ENCODE measurements around the gene TTLL11.
A peak's percentile ranks its signal among the peaks of the same experiment; 100 is the strongest.

The TTLL11 gene

DNA sequence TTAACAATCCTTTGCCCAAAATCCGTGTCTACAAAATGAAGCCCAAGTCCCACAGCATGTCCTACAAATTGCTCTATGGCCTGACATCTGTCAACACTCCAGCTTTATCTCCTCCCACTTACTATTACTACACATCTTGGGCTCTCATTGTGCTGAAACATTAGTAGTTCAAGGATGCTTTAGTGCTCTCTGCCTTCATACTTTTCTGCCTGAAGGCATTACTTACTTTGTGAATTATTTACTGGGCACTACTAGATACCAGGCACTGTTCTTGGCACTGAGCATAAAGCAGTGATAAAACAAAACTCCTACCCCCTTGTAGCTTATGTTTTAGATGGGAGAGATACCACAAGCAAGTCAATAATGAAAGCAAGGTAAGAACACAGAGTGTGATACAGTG is 113.4 kb downstream of the TTLL11 start:
- Mint-ChIP-seq H3K27me3 (no peaks in the 10 kb centered on the region), H3K4me1 (no peaks in the 10 kb centered on the region), H3K9me3 (peaks cover 11% of the 10 kb centered on the region), H3K36me3 (peaks cover 26% of the 10 kb centered on the region), H3K4me3 (no peak overlapping the region), H3K27ac (no peak overlapping the region)
- no peak for ATAC-seq

GRCh38 chr9:121976751-121977150 is 116.4 kb downstream of the TTLL11 start:
- ATAC-seq = no peak
- peaks cover 14% of the 10 kb centered on the region for H3K4me1 Mint-ChIP-seq
- H3K27ac Mint-ChIP-seq = no peak overlapping the region
- H3K9me3 Mint-ChIP-seq = peaks cover 6% of the 10 kb centered on the region
- peaks cover 16% of the 10 kb centered on the region for H3K36me3 Mint-ChIP-seq
- no peaks in the 10 kb centered on the region for H3K27me3 Mint-ChIP-seq
- H3K4me3 Mint-ChIP-seq = no peak overlapping the region

- H3K9me3 Mint-ChIP-seq = peaks cover 2% of the 10 kb centered on the region
- no peak for ATAC-seq
- peaks cover 11% of the 10 kb centered on the region for H3K36me3 Mint-ChIP-seq
- H3K4me1 Mint-ChIP-seq = peaks cover 14% of the 10 kb centered on the region
- no peak overlapping the region for H3K27ac Mint-ChIP-seq
- no peaks in the 10 kb centered on the region for H3K27me3 Mint-ChIP-seq
- H3K4me3 Mint-ChIP-seq = no peak overlapping the region
Measured at GRCh38 chr9:121975801-121976277, 117.3 kb downstream of the TTLL11 start.

DNA sequence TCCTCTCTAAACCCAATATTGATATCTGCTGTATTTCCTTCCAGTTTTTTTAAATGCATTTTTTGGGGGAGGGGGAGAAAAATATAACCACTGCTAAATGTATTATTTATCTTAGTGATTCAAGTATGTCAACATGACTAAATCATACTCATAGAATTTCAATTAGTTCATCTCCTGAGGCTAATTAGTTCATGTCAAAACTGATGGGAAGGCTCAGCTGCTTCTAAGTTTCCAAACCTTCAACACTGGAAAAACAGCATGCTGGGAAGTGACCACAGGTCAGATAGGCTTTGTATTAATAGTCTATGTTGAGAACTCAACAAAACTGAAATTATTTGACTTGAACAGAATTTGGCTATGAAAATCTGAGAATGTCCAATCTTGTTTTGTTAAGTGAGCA is 118.7 kb downstream of the TTLL11 start:
- Mint-ChIP-seq H3K9me3 (no peaks in the 10 kb centered on the region), H3K4me1 (peaks cover 14% of the 10 kb centered on the region), H3K27ac (no peak overlapping the region), H3K4me3 (no peak overlapping the region), H3K27me3 (no peaks in the 10 kb centered on the region), H3K36me3 (peaks cover 12% of the 10 kb centered on the region)
- ATAC-seq = no peak

GRCh38 chr9:121972501-121972981 is 120.6 kb downstream of the TTLL11 start:
- peak; percentile 91 for ATAC-seq
- no peaks in the 10 kb centered on the region for H3K27me3 Mint-ChIP-seq
- no peak overlapping the region for H3K27ac Mint-ChIP-seq
- H3K4me3 Mint-ChIP-seq = no peak overlapping the region
- H3K9me3 Mint-ChIP-seq = no peaks in the 10 kb centered on the region
- H3K4me1 Mint-ChIP-seq = peaks cover 14% of the 10 kb centered on the region
- peaks cover 12% of the 10 kb centered on the region for H3K36me3 Mint-ChIP-seq

- H3K9me3 Mint-ChIP-seq = peaks cover 2% of the 10 kb centered on the region
- H3K36me3 Mint-ChIP-seq = peaks cover 17% of the 10 kb centered on the region
- no peak overlapping the region for H3K4me3 Mint-ChIP-seq
- H3K27me3 Mint-ChIP-seq = no peaks in the 10 kb centered on the region
- H3K27ac Mint-ChIP-seq = no peak overlapping the region
- peaks cover 12% of the 10 kb centered on the region for H3K4me1 Mint-ChIP-seq
- no peak for ATAC-seq
Measured at GRCh38 chr9:121968056-121968455, 125.1 kb downstream of the TTLL11 start.

DNA sequence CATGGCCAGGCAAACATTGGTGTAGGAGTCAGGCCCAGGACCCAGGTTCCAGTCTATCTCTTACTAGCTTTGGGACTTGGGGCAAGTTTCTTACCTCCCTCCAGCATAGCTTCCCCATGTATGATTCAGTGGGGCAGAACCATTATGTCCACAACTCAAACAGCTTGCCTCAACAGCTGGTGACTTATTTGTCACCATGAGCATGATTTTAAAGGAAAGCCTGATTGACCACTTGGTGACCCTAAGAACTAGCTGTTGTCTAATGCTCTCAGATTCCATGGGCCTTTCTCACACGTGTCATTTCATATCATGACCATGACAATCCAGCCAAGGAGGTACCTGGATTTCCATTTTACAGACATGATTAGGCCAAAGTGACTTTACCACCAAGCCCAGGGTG is 126.4 kb downstream of the TTLL11 start:
- Mint-ChIP-seq H3K4me1 (peaks cover 6% of the 10 kb centered on the region), H3K4me3 (no peak overlapping the region), H3K36me3 (peaks cover 14% of the 10 kb centered on the region), H3K9me3 (peaks cover 2% of the 10 kb centered on the region), H3K27ac (no peak overlapping the region), H3K27me3 (no peaks in the 10 kb centered on the region)
- ATAC-seq = no peak

DNA sequence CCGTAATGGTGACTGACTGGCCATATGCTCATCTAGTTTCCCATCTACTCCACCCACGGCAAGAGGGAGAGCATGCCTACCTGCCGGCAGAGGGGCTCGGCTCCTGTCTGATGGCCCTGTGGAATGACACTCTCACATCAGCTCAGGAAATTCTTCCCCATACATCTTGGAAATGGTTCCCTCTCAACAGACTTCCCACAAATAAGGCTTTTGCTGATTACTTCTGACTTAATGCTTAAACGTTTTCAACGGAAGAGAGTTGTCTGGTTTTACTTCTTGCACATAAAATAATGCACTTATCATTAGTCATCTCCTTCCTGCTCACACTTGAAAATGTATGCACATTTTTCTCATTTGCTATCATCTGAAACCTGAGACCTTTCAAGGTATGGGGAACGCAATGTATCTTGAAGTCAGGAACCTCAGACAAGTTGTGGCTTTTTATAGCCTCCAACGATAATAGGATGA is 129.5 kb downstream of the TTLL11 start:
- no peaks in the 10 kb centered on the region for H3K27me3 Mint-ChIP-seq
- H3K4me3 Mint-ChIP-seq = no peak overlapping the region
- H3K4me1 Mint-ChIP-seq = peaks cover 6% of the 10 kb centered on the region
- H3K9me3 Mint-ChIP-seq = peaks cover 5% of the 10 kb centered on the region
- H3K27ac Mint-ChIP-seq = no peak overlapping the region
- H3K36me3 Mint-ChIP-seq = peaks cover 9% of the 10 kb centered on the region
- no peak for ATAC-seq

DNA sequence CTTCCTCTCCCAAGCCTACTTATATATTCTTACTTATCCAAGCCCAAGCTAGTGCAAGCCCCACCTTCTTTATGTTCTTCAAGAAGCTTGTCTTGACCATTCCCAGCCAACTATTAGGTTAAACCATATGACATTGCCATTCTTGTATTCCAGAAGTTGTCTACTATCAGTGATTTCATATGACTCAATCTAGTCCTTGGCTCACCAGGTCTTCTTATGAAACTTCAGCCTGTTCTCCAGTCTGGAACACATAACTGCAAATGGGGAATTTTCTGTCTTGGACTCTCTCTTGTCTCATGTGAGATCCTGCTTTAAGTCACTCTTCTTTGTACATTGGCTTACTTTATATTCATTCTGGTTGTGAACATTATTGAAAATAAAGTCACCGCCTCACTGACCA is 130.7 kb downstream of the TTLL11 start:
- peaks cover 6% of the 10 kb centered on the region for H3K4me1 Mint-ChIP-seq
- H3K27ac Mint-ChIP-seq = no peak overlapping the region
- peaks cover 9% of the 10 kb centered on the region for H3K36me3 Mint-ChIP-seq
- ATAC-seq = no peak
- H3K27me3 Mint-ChIP-seq = no peaks in the 10 kb centered on the region
- no peak overlapping the region for H3K4me3 Mint-ChIP-seq
- peaks cover 5% of the 10 kb centered on the region for H3K9me3 Mint-ChIP-seq

DNA sequence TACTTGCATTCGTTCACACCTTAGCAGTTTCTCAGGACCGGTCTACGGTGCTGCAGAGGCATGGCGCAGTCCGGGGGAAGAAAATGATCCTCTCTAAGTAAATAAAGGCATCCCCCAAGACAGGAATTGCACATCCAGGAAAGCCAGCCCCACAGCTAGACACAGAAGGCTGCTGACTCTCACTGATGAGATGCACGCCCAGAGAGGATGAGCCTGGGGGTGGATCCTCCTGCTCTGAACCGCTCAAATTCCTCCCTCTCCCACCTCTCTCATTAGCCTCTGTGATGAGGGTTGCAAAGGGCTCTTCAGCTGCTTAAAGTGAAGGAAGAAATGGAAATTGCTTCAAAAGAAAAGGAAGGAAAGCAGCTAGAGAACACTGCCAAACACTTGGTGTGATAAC is 132.4 kb downstream of the TTLL11 start:
- H3K27me3 Mint-ChIP-seq = no peaks in the 10 kb centered on the region
- no peak overlapping the region for H3K27ac Mint-ChIP-seq
- H3K9me3 Mint-ChIP-seq = peaks cover 5% of the 10 kb centered on the region
- H3K4me3 Mint-ChIP-seq = no peak overlapping the region
- ATAC-seq = no peak
- peaks cover 9% of the 10 kb centered on the region for H3K36me3 Mint-ChIP-seq
- peaks cover 6% of the 10 kb centered on the region for H3K4me1 Mint-ChIP-seq

DNA sequence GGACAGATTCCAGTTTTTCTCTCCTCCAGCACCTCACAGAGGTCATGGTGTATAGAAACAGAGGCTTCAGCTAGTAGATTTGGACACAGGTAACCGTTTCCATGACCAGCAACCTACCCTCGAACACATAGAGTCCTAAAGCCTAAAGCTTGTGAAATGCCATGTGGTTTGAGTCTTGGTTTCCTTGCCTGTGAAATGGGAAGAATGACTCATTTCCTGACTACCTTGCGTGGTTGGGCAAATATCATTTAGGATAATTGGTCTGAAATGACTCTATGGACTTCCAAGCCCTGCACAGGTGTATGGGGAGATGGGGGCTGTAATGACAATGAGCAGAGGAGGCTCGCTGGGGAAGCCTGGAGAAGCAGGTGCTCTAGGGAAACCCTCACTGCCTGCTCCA is 134.6 kb downstream of the TTLL11 start:
- Mint-ChIP-seq H3K36me3 (no peaks in the 10 kb centered on the region), H3K4me3 (no peak overlapping the region), H3K4me1 (peaks cover 6% of the 10 kb centered on the region), H3K9me3 (peaks cover 3% of the 10 kb centered on the region), H3K27me3 (no peaks in the 10 kb centered on the region), H3K27ac (no peak overlapping the region)
- no peak for ATAC-seq

- H3K4me1 Mint-ChIP-seq = no peaks in the 10 kb centered on the region
- no peak overlapping the region for H3K4me3 Mint-ChIP-seq
- H3K9me3 Mint-ChIP-seq = peaks cover 3% of the 10 kb centered on the region
- H3K36me3 Mint-ChIP-seq = no peaks in the 10 kb centered on the region
- H3K27me3 Mint-ChIP-seq = no peaks in the 10 kb centered on the region
- no peak overlapping the region for H3K27ac Mint-ChIP-seq
- ATAC-seq = peak; percentile 13
Measured at GRCh38 chr9:121956808-121957207, 136.3 kb downstream of the TTLL11 start.

DNA sequence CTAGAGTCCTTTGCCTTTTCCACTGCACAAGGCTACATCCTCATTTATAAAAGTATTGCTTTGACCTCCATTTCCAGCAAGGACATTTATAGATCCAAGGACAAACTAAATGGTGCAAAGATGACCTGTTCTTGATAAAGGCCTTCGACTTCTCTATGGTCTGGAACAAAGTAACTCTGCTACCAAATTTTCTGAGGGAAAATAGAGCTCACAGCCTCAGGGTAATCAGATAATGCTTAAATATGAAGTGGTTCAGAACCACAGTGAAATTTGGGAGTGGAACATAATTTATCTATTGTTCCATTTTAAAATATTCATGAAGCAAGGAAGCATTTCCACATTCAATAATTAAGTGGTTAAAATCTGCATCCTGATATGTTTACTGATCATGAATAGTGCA is 137.5 kb downstream of the TTLL11 start:
- H3K27me3 Mint-ChIP-seq = no peaks in the 10 kb centered on the region
- peaks cover 3% of the 10 kb centered on the region for H3K9me3 Mint-ChIP-seq
- no peak overlapping the region for H3K4me3 Mint-ChIP-seq
- H3K36me3 Mint-ChIP-seq = no peaks in the 10 kb centered on the region
- no peak overlapping the region for H3K27ac Mint-ChIP-seq
- H3K4me1 Mint-ChIP-seq = no peaks in the 10 kb centered on the region
- ATAC-seq = no peak

DNA sequence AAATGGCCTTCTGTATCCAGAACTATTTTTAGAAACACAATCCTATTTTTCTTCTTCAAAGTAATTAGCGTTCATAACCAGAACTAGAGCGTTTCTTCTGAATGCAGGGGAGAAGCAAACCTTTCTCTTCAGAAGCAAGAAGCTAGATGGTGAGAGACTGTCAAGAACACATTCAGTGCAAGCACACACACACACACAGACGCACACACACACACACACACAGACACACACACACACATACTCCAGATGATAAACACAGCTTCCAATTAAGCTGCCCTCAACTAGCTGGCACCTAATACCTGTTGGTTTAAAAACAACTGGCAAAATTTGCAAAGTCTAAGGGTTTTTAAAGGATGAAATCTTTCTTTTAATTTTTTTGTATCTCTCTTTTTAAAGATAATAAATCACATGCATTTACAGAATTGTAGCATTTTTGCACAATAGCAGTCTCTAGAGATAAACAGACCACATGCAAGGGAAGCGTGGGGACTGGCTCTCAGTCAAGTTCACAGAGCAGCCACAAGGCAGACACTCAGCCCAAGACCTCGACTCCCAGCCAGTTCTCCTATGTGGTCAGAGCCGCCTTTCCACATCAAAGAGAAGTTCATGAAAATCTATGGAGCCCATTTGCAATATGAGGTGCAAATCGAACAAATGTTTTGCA is 138.5 kb downstream of the TTLL11 start:
- Mint-ChIP-seq H3K4me1 (no peaks in the 10 kb centered on the region), H3K4me3 (no peak overlapping the region), H3K36me3 (no peaks in the 10 kb centered on the region), H3K27me3 (no peaks in the 10 kb centered on the region), H3K9me3 (no peaks in the 10 kb centered on the region), H3K27ac (no peak overlapping the region)
- no peak for ATAC-seq

- no peaks in the 10 kb centered on the region for H3K36me3 Mint-ChIP-seq
- ATAC-seq = no peak
- no peaks in the 10 kb centered on the region for H3K27me3 Mint-ChIP-seq
- no peak overlapping the region for H3K27ac Mint-ChIP-seq
- H3K9me3 Mint-ChIP-seq = no peaks in the 10 kb centered on the region
- no peak overlapping the region for H3K4me3 Mint-ChIP-seq
- H3K4me1 Mint-ChIP-seq = no peaks in the 10 kb centered on the region
Measured at GRCh38 chr9:121952611-121953010, 140.5 kb downstream of the TTLL11 start.

- H3K4me3 Mint-ChIP-seq = no peak overlapping the region
- H3K9me3 Mint-ChIP-seq = no peaks in the 10 kb centered on the region
- H3K27ac Mint-ChIP-seq = no peak overlapping the region
- peaks cover 13% of the 10 kb centered on the region for H3K4me1 Mint-ChIP-seq
- no peaks in the 10 kb centered on the region for H3K36me3 Mint-ChIP-seq
- H3K27me3 Mint-ChIP-seq = no peaks in the 10 kb centered on the region
- no peak for ATAC-seq
Measured at GRCh38 chr9:121950866-121951265, 142.2 kb downstream of the TTLL11 start.
